Hematopoietic multipotent progenitor cell treated with erythropoietin and hydrocortisone succinate and interleukin-3 and kit ligand, for 8 days (in vitro differentiated cells): ENCODE results near the gene CLIP2.
"Not testable (repeated sequence)": the region's sequence is repeated elsewhere in the genome, so short reads cannot be mapped to it uniquely, and the experiment has no call there.

Experiments used
- DNase-seq: peaks from one replicate; pipeline ENCODE4 v3.0.0-alpha.2; 2015

CLIP2 gene

DNA sequence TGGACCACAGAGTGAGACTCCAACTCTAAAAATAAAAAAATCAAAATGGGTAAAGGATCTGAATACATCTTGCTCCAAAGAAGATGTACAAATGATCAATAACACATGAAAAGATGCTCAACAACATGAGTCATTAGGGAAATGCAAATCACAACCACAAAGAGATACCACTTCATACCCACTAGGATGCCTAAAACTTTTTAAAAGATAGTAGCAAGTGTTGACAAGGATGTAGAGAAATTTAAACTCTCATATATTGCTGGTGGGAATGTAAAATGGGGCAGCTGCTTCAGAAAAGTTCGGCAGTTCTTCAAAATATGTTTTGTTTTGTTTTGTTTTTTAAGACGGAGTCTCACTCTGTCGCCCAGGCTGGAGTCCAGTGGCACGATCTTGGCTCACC lies 118.8 kb downstream of the CLIP2 start:
- DNase-seq: no peak

DNA sequence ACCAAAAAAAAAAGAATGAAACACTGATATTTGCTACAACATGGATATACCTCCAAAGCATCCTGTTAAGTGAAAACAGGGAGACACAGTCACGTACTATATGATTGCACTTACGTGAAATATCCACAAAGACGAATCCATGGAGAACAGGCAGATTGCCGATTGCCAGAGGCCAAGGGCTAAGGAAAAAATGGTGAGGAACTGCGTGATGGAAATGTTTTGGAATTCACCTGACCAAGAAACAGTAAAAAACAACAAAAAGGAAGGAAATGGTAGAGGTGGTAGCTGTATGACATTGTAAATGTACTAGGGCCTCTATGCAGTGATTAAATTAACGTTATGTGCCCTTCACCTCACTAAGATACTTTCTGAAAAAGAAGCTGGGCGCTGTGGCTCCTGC lies 120.4 kb downstream of the CLIP2 start:
- DNase-seq: no peak

DNA sequence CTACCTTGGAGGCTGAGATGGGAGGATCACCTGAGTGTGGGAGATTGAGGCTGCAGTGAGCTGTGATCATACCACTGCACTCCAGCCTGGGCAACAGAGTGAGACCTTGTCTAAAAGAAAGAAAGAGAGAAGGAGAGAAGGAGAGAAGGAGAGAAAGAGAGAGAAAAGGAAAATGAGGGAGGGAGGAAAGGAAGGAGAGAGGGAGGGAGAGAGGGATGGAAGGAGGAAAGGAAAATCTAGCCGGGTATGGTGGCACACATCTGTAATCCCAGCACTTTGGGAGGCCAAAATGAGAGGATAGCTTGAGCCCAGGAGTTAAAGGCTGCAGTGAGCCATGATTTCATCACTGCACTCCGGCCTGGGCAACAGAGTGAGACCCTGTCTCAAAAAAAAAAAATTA lies 121.6 kb downstream of the CLIP2 start:
- no peak for DNase-seq

DNA sequence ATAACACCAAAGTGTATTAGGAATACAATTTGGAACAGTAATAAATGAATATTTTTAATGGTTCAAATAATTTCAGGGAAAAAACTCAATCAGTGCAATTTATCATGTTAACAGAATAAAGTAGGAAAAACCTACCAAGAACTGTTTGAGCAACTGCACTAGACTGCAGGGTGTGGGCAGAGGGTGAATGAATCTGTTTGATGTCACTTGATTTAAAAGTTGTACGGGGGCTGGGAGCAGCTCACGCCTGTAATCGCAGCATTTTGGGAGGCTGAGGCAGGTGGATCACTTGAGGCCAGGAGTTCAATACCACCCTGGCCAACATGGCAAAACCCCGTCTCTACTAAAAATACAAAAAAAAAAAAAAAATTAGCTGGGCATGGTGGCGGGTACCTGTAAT lies 122.4 kb downstream of the CLIP2 start:
- not testable (repeated sequence) for DNase-seq

DNA sequence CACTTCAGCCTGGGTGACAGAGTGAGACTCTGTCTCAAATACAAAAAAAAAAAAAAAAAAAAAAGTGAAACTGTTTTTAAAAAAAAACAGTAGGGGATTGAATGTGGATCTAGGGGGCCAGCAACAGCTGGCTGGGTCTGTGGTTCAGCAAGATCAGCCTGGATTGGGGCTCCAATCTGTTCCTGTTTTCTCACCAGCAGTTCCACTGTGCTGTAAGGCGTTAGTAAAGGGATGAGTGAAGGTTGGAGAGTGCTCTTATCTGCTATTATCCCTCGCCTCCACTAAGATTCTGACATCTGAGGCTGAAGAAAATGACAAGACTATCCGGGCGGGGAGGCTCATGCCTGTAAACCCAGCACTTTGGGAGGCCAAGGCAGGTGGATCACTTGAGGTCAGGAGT lies 122.8 kb downstream of the CLIP2 start:
- peak; percentile 3 for DNase-seq

DNA sequence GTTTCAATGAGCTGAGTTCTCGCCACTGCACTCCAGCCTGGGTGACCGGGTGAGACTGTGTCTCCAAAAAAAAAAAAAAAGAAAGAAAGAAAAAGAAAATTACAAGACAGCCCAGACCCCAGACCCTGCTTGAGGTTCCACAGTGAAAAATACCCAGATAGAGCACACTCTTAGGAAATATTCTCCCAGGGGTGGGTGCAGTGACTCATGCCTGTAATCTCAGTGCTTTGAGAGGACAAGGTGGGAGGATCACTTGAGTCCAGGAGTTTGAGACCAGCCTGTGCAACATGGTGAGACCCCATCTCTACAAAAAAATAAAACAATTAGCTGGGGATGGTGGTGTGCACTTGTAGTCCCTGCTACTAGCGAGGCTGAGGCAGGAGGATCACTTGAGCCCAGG lies 123.4 kb downstream of the CLIP2 start:
- DNase-seq: no peak

DNA sequence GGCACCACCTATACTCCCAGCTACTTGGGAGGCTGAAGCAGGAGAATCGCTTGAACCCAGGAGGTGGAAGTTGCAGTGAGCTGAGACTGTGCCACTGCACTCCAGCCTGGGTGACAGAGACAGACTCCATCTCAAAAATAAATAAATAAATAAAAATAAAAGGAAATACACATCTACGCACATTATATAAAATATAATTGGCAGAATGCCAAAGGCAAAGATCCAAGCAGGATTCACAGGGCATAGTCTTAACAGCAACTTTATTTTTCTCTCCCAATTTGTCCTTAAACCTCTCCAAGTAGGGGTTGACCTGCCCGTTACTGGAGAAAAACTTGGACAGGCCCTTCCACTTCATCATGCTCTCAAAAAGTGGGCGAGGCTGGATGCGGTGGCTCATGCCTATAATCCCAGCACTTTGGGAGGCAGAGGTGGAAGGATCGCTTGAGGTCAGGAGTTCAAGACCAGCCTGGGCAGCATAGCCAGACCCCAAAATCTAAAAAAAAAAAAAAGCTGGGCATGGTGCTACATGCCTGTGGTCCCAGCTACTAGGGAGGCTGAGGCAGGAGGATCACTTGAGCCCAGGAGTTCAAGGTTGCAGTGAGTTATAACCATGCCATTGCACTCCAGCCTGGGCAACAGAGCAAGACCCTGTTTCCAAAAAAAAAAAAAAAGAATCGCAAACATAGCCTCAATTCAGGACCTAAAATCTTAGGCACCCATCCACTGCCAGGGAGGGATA lies 125.6 kb downstream of the CLIP2 start:
- not testable (repeated sequence) for DNase-seq

DNA sequence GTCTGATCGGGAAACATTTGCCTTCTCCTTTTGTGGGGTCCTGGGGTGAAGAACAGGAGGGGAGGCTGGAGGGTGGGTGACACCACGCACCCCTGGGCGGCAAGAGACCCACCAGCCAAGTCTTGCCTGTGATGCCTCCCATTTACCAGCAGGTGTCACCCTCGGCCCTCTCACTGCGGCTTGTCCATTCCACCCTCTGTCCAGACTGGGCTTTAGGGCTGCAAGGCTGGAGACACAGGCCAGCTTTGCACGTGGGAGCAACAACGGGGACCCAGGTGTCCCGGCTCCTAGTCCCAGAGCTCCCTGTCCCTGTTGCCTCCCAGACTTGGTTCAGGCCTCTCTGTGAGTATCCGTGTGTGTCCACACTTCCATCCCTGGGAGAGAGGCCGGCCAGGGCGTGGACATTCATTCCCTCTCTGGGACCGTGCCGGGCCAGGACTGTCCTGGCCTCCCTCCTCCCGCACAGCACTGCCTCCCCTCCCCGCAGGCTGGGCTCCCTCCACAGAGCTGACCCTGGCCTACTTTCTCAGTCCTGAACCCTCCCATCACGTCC lies 128.3 kb downstream of the CLIP2 start:
- peak; percentile 57 for DNase-seq

DNA sequence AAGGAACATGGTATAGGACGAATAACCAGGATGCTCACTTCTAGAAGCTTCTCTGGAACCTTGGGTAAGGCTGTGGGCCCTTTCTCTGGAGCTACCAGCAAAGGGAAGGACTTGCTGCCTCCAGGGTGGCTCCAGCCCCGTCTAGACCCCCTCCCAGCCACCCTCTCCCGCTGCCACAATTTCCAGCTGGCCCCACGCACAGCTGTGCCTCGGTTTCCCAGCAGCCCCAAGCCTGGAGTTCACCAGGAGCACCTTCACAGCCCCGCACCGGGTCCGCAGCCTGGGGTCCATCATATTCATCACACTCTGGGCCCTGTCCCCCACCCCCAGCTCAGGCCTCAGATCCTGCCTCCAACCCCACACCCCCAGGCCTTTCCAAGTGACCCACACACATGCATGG lies 128.9 kb downstream of the CLIP2 start:
- no peak for DNase-seq

DNA sequence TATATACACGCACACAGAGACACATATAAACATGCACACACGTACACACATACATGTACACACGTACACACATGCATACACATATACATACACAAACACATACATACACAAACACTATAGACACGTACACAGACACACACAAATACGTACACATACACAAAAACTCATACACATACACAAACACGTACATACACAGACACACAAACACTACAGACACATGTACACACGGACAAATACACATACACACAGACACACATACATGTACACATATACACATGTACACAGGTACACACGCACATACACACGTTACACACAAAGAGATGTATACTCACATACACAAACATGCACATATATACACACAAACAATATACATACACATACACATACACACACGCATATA lies 129.3 kb downstream of the CLIP2 start:
- DNase-seq: no peak

DNA sequence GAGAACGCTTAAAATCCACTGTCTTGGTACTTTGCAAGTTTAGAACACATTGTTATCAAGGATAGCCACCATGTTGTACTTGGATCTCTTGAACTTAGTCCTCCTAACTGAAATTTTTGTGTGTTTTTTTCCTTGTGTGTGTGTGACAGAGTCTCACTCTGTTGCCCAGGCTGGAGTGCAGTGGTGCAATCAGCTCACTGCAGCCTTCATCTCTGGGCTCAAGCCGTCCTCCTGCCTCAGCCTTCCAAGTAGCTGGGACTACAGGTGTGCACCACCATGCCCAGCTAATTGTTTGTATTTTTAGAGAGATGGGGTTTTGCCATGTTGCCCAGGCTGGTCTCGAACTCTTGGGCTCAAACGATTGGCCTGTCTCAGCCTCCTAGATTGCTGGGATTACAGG lies 130.0 kb downstream of the CLIP2 start:
- DNase-seq: not testable (repeated sequence)

DNA sequence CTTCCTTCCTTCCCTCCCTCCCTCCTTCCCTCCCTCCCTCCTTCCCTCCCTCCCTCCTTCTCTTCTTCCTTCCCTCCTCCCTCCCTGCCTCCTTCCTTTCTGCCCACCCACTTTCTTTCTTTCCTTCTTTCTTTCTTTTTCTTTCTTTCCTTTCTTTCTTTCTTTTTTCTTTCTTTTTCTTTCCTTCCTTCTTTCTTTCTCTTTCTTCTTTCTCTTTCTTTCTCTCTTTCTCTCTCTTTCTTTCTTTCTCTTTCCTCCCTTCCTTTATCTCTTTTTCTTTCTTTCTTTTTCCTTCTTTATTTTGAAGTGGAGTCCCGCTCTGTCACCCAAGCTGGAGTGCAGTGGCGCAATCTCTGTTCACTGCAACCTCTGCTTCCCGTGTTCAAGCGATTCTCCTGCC lies 130.8 kb downstream of the CLIP2 start:
- no peak for DNase-seq

DNA sequence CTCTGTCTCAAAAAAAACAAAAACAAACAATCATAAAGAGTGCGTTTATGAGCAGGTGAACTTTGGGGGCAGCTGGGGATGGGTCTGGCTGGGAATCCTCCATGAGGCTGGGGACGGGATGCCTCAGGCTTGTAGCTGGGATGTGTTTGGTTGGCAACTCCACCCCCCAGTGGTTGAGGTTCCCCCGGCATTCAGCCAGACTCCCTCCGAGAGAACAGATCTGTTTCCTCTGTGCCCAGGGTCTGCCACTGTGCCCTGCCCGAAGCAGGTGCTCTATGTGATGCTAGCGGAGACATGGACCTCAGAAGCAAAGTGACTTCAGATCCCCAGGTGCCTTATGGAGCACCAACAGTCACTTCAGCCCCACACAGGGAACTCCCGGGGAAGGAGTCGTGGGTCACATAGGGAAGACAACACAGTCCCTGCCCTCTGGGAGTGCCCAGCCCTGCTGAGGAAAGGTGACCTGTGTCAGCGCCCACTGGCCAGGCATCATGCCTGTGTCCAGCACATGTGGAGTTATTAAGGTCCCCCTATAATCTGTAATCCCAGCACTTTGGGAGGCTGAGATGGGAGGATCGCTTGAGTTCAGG lies 135.2 kb downstream of the CLIP2 start:
- no peak for DNase-seq

DNA sequence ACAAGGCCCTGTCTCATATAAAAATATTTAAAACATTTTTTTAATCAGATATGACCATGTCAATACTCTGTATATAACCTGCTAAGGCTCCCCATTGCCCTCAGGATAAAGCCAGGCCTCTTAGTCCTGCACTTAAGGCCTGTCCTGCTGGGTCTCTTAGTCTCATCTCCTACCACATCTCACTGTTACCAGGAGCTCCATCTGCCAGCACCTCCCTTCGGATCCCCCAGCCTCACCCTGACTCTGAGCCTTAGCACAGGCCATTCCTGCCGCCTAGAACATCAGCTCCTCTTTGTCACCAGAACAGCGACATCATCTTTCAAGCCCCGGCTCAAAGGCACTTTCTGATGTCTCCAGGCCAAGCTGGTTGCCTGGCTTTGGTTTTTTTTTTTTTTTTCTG lies 138.8 kb downstream of the CLIP2 start:
- DNase-seq: no peak

DNA sequence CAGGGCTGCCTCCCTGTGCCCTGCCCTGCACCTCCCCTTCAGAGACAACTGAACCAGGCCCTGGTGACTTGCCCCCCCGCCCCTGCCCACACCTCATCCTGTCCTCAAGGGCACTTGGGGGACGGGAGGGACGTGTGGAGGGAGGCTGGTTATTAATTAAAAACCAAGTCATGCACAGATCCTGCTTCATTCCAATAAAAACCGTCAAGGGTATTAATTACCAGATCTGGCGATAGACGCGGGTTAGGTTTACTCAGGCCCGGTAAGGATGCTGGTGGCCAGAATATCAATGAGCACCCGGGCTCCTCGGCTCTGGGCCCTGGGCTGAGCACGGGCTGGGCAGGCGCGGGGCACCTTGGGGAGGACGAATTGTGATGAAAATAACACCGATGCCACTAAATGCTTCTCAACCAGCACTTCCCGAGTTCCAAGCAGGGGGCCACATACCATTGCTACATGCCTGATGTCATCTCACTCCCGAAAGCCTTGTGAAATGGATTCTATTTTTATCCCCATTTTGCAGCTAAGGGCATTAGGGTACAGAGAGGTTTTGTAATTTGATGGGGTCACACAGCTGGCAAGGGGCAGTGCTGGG lies 140.0 kb downstream of the CLIP2 start:
- no peak for DNase-seq

DNA sequence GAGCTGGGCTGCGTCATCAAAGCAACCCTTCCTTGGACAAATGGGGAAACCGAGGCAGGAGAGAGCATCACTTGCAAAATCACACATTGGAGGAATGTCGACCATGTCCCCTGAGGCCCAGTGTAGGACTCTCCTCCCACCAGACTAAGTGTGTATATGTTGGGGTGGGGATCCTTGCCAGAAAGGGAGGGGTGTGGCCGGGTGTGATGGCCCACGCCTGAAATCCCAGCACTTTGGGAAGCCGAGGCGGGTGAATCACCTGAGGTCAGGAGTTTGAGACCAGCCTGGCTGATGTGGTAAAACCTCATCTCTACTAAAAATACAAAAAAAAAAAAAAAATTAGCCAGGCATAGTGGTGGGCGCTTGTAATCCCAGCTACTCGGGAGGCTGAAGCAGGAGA lies 141.2 kb downstream of the CLIP2 start:
- not testable (repeated sequence) for DNase-seq

DNA sequence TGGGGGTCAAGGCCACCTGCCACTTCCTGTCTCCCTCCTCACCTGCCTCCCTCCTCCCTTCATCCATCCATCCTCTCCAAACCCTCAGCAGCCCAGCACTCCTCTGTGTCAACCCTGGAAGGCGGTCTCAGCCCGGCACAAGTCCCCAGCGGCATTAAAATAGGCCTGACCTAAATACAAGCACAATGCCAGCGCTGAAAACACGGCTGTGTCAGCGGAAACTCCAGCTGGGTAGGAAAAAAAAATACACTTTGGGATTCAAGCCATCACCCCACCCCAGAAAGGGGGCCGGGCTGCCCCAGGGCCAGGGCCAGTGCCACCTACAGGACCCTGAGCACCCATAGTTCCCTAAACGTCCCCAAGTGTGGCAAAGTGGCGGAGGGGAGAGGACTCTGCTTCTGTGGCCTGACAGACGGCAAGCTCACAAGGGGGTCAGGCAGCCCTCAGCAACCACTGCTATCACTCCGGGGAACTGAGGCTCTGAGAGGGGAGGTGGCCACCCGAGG lies 141.8 kb downstream of the CLIP2 start:
- DNase-seq: no peak

DNA sequence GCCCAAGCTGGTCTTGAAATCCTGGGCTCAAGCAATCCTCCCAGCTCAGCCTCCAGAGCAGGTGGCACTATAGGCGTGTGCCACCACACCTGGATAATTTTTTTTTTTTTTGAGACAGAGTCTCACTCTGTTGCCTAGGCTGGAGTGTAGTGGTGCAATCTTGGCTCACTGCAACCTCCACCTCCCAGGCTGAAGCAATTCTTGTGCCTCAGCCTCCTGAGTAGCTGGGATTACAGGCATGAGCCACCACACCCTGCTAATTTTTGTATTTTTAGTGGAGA lies 148.0 kb downstream of the CLIP2 start:
- not testable (repeated sequence) for DNase-seq

DNA sequence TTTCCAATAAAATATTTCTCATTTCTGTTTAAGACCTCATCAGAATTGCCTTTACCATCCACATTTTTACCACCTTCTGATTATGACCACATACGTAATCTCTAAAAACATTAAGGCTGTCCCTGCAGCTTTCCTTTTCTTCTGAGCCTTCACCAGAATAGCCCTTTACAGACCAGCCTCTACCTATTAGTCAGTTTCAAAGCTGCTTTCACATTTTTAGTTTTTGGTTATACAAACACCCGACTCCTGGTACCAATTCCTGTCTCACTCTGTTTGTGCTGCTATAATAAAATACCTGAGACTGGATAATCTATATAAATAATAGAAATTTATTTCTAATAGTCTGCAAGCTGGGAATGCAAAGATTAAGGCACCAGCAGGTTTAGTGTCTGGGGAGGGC lies 149.1 kb downstream of the CLIP2 start:
- DNase-seq: no peak

DNA sequence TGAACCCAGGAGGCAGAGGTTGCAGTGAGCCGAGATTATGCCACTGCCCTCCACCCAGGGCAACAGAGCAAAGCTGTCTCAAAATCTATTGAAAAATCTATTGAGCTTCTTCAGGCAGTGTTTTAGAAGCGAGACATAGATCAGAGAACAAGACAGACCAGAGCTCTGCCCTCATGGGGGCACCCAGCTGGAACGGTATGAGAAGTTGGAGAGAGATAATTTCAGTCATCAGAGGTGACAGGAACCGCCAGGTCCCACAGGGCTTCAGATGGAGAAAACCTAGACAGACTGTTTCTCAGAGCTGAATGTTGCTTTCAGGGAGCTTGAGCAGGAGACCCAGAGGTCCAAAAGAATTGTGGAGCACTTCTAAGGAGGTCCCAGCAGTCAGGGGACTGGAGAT lies 150.3 kb downstream of the CLIP2 start:
- DNase-seq: no peak

DNA sequence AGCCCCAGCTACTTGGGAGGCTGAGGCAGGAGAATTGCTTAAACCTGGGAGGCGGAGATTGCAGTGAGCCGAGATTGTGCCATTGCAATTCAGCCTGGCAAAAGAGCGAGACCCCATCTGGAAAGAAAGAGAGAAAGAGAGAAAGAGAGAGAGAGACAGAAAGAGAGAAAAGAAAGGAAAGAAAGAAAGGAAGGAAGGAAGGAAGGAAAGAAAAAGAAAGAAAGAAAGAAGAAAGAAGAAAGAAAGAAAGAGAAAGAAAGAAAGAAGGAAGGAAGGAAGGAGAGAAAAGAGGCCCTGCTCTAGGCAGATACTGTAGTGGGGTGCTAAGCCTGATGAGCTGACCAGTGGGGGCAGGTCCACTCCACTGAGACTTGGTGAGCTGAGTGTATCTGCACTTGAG lies 150.9 kb downstream of the CLIP2 start:
- DNase-seq: not testable (repeated sequence)

DNA sequence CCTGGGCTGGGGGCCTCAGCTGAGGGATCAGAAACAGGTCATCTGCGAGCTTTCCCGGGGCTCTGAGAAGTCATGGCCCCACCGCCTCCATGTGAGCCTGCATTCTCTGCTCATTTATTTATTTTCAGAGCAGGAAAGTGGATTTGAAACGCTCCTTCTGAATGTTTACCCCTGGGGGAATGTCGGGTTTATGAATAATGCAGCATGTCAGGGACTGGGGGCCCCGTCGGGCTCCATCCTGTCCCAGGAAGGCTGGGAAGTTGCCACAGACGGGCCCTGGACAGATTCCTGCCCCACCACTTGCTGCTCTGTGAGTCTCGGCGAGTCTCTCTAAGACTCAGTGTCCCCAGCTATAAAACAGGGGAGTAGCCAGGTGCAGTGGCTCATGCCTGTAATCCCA lies 152.6 kb downstream of the CLIP2 start:
- no peak for DNase-seq

DNA sequence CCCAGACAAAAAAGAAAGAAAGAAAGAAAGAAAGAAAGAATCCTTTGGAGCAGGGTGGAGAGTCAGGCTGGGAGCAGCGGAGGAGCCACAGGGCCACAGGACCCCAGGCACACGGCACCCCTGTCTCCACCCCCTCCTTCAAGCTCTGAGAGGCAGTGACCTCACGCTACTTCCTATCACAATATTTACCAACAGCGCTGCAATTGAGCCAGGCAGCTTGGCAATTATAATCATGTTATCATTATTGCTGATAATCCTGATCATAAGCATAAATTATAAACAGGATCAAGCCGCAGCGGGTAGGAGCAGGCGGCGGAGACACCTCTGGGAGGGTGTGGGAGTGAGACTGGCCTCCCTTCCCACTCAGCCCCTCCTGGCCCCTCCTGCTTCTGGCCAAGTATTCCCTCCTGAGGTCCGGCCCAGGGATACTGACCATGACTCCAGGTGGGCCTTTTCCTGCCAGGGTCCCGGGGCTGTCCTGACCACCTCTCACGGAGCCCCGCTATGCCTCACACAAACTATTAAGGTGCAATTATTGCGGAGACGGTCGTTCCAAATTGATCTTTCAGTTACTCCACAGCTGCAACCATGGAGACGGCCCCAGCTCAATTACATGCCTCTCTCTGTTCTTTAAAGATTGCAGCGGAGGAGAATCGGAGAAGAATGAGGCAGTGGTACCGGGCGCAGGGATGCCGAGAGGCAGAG lies 154.5 kb downstream of the CLIP2 start:
- DNase-seq: no peak

DNA sequence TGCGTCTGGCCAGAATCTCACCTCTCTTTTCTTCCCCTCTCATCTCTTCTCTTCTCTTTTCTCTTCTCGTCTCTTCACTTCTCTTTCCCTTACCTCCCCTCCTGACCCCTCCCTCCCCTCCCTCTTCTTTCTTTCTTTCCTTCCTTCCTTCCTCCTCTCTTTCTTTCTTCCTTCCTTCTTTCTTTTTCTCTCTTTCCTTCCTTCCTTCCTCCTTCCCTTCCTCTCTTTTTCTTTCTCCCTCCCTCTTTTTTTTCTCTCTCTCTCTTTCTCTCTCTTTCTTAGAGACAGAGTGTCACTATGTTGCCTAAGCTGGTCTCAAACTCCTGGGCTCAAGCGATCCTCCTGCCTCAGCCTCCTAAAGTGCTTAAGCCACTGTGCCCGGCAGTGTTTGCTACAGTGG lies 159.9 kb downstream of the CLIP2 start:
- DNase-seq: no peak
